ENCODE results near the gene OPN4.

The OPN4 gene

DNA sequence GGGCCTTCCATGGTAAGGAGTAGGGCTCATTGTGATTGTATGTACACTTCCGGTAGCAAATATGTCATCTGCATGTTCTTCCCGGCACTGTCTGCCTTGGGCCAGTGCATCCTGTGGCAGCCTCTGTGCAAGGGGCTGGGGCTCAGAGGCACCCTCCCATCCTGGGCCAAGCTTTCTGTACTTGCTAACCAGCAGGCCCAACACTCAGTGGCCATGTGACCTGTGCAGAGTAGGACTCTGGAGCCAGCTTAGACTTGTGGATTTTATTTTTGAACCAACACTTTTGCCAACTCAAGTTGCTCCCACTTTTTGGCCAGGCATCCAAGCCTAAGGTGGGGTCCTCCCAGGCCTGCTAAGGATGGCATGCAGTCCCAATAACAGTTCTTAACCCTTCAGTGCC, 38.9 kb downstream of the OPN4 start:
- no peak overlapping the region for H2AFZ ChIP-seq (ENCODE audit: low read depth, low read length, severe bottlenecking)
- H3K79me2 ChIP-seq (ENCODE audit: insufficient read depth, low read length): no peaks in the 10 kb centered on the region
- no peaks in the 10 kb centered on the region for H3K27me3 ChIP-seq (ENCODE audit: low read length)
- no peak overlapping the region for H3K27ac ChIP-seq (ENCODE audit: low read depth, low read length)
- H3K9me2 ChIP-seq (replicated peaks; ENCODE audit: insufficient read depth, low read length): no peaks in the 10 kb centered on the region
- TF ChIP-seq CTCF (IDR thresholded peaks at IDR 0.05; ENCODE audit: insufficient read depth, low read length, poor library complexity, severe bottlenecking) (no peak), EZH2phosphoT487 (conservative IDR thresholded peaks at IDR 0.05; ENCODE audit: low read length) (no peak)
- H3K4me3 ChIP-seq (ENCODE audit: insufficient read depth, low read length, poor library complexity, severe bottlenecking): no peak overlapping the region
- H3K9ac ChIP-seq (ENCODE audit: low read length): no peak overlapping the region
- H3K36me3 ChIP-seq (ENCODE audit: low read length): no peaks in the 10 kb centered on the region
- no peaks in the 10 kb centered on the region for H3F3A ChIP-seq (ENCODE audit: insufficient read depth)
- H3K9me3 ChIP-seq (ENCODE audit: insufficient read depth, low read length): no peaks in the 10 kb centered on the region
- no peak overlapping the region for H3K4me2 ChIP-seq (ENCODE audit: low read depth, low read length, poor library complexity, severe bottlenecking)
- no peaks in the 10 kb centered on the region for H4K20me1 ChIP-seq (ENCODE audit: low read depth, low read length)

DNA sequence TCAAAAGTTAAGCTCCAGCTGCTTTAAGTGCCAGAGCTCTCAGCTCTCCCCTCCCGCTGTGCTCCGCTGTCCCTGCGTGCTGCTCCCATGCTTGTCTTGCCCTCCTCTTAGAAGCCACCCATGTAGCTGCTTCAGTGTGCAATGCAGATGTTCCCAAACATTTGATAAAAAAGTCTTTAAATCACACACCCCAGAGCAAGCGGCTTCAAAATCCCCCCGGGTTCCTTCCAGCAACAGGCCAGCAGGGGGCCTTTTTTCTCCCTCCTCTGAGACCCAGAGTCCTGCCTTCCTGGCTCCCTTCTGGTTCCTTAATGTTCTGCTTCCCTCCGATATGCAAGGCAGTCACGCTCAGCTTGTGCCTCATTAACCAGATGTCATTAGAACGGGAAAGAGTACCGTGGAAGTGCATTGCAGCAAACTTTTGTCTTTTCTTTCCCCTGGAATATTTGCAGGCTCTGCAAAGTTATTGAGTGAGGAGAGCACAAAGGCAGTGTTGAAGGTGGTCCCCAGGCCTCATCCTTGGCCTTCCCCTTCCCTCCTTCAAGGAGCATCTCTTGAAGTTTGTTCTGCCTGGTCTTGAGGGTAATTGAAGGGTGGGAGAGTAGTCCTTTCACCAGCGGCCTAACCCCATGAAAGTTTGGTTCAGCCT, 39.5 kb downstream of the OPN4 start:
- TF ChIP-seq CTCF (IDR thresholded peaks at IDR 0.05; ENCODE audit: insufficient read depth, low read length, poor library complexity, severe bottlenecking) (peak; percentile 75), EZH2phosphoT487 (conservative IDR thresholded peaks at IDR 0.05; ENCODE audit: low read length) (no peak)
- Histone ChIP-seq H3K4me2 (ENCODE audit: low read depth, low read length, poor library complexity, severe bottlenecking) (no peak overlapping the region), H3K9ac (ENCODE audit: low read length) (no peak overlapping the region), H3K9me3 (ENCODE audit: insufficient read depth, low read length) (no peaks in the 10 kb centered on the region), H3K27ac (ENCODE audit: low read depth, low read length) (no peak overlapping the region), H3K4me3 (ENCODE audit: insufficient read depth, low read length, poor library complexity, severe bottlenecking) (no peak overlapping the region), H3K36me3 (ENCODE audit: low read length) (no peaks in the 10 kb centered on the region), H2AFZ (ENCODE audit: low read depth, low read length, severe bottlenecking) (no peak overlapping the region), H3K27me3 (ENCODE audit: low read length) (no peaks in the 10 kb centered on the region), H3K9me2 (replicated peaks; ENCODE audit: insufficient read depth, low read length) (no peaks in the 10 kb centered on the region), H3K79me2 (ENCODE audit: insufficient read depth, low read length) (no peaks in the 10 kb centered on the region), H3F3A (ENCODE audit: insufficient read depth) (no peaks in the 10 kb centered on the region), H4K20me1 (ENCODE audit: low read depth, low read length) (no peaks in the 10 kb centered on the region)

DNA sequence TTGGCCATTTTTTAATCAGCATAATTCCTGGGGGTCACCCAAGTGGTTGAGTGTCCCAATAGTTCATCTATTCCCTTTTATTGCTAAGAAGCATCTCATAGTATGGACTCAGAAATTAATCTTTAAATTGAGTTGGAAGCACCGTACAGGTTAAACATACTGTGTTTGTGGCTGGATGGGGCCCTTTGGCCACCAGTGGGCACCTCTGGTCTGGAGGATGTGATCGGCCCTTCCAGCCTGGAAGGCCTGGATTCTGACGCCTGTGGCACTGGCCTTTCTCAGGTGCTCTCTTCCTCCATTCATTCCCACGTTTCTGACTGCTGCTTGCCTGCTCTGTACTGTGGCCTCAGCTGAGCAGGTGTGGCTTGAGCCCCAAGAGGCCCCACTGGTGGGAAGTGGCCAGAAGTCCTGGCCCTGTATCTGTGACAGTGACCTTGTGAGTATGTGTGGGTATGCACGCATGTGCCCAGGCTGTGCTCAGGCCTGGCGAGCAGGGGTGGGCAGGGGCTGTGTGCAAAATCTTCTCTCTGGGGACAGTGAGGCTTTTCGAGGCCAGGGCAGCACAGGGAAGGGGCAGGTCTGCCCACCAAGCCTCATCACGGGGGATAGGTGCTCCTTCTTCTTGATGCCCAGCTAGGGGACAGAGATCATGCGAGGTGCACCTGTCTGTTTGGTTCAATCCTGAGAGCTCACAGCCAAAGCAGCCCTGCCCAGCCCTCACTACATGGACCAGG, 44.0 kb downstream of the OPN4 start:
- H2AFZ ChIP-seq (ENCODE audit: low read depth, low read length, severe bottlenecking): no peak overlapping the region
- H3K9ac ChIP-seq (ENCODE audit: low read length): no peak overlapping the region

More for the DNA sequence above, 44.0 kb downstream of the OPN4 start:
- H3K27ac ChIP-seq (ENCODE audit: low read depth, low read length): no peak overlapping the region
- no peaks in the 10 kb centered on the region for H3K27me3 ChIP-seq (ENCODE audit: low read length)
- no peaks in the 10 kb centered on the region for H3K9me3 ChIP-seq (ENCODE audit: insufficient read depth, low read length)
- no peak overlapping the region for H3K4me2 ChIP-seq (ENCODE audit: low read depth, low read length, poor library complexity, severe bottlenecking)
- H3F3A ChIP-seq (ENCODE audit: insufficient read depth): no peaks in the 10 kb centered on the region
- H3K36me3 ChIP-seq (ENCODE audit: low read length): no peaks in the 10 kb centered on the region
- no peaks in the 10 kb centered on the region for H4K20me1 ChIP-seq (ENCODE audit: low read depth, low read length)
- no peak overlapping the region for H3K4me3 ChIP-seq (ENCODE audit: insufficient read depth, low read length, poor library complexity, severe bottlenecking)
- TF ChIP-seq EZH2phosphoT487 (conservative IDR thresholded peaks at IDR 0.05; ENCODE audit: low read length) (no peak), CTCF (IDR thresholded peaks at IDR 0.05; ENCODE audit: insufficient read depth, low read length, poor library complexity, severe bottlenecking) (no peak)
- no peaks in the 10 kb centered on the region for H3K9me2 ChIP-seq (replicated peaks; ENCODE audit: insufficient read depth, low read length)
- no peaks in the 10 kb centered on the region for H3K79me2 ChIP-seq (ENCODE audit: insufficient read depth, low read length)
